WI38 (cell line): ENCODE measurements around the gene PSPH.

Experiments
- H3K4me3 ChIP-seq: 2 replicates; pipeline ENCODE4 v1.5.1; 2011; ENCODE audit warnings: low read depth, mild to moderate bottlenecking, control low read depth, low read length
- TF ChIP-seq, protein P1 (sequence below): IDR thresholded peaks from 2 replicates; pipeline ENCODE4 v1.5.1; 2012; ENCODE audit warnings: low read depth, mild to moderate bottlenecking, control low read depth, low read length

The PSPH gene

DNA sequence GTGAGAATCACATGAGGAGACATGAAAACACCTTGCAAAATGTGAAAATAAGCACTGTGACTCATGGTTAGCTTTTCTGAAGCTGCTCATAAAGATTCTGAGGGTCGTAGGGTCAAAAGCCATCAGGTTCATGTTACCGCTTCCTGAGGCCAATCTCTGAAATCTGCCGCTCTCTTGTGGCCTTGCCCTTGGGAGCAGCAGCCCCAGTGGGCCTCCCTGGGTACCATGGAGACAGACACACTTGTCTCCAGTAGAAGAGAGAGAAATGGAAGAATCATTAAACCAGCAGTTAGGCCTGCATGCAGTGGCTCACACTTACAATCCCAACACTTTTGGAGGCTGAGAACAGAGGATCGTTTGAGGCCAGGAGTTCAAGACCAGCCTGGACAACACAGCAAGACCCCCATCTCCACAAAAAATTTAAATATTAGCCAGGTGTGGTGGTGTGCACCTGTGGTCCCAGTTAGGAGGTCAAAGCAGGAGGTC, 44.0 kb downstream of the PSPH start:
- TF ChIP-seq, protein P1, sequence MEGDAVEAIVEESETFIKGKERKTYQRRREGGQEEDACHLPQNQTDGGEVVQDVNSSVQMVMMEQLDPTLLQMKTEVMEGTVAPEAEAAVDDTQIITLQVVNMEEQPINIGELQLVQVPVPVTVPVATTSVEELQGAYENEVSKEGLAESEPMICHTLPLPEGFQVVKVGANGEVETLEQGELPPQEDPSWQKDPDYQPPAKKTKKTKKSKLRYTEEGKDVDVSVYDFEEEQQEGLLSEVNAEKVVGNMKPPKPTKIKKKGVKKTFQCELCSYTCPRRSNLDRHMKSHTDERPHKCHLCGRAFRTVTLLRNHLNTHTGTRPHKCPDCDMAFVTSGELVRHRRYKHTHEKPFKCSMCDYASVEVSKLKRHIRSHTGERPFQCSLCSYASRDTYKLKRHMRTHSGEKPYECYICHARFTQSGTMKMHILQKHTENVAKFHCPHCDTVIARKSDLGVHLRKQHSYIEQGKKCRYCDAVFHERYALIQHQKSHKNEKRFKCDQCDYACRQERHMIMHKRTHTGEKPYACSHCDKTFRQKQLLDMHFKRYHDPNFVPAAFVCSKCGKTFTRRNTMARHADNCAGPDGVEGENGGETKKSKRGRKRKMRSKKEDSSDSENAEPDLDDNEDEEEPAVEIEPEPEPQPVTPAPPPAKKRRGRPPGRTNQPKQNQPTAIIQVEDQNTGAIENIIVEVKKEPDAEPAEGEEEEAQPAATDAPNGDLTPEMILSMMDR = no peak
- no peak overlapping the region for H3K4me3 ChIP-seq

DNA sequence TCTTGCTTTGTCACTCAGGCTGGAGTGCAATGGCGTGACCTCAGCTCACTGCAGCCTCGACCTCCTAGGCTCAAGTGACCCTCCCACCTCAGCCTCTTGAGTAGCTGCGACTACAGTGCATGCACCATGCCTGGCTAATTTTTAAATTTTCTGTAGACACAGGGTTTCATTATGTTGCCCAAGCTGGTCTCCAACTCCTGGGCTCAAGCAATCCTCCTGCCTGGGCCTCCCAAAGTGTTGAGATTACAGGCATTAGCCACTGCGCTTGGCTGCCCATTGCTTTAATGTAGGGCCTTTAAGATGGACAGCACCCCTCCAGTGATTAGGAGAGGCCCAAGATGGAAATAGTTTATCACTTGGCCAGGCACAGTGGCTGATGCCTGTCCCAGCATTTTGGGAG, 47.5 kb downstream of the PSPH start:
- TF ChIP-seq, protein P1 = no peak
- H3K4me3 ChIP-seq = no peak overlapping the region

DNA sequence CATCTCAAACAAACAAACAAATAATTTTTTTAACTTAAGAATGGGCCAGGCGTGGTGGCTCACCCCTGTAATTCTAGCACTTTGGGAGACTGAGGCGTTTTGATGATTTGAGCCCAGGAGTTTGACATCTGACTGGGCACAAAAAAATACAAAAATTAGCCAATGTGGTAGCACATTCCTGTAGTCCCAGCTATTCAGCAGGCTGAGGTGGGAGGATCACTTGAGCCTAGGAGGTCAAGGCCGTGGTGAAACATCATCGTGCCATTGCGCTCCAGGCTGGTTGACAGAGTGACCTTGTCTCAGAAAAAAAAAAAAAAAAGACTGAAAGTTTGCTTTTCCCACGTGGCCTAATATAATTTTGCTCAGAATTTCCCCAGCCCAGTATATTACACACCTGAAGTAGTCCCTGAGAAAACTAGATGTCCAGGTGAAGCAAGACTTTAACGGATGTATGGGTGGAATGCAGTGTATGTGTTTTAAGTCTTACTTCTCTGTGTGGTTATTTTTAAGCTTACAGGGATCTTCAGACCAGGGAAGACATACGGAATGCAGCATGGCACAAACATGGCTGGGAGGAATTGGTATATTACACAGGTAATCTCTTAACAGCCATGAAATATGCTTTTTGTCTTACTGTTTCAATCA, 54.3 kb downstream of the PSPH start:
- no peak overlapping the region for H3K4me3 ChIP-seq
- TF ChIP-seq, protein P1 = no peak

DNA sequence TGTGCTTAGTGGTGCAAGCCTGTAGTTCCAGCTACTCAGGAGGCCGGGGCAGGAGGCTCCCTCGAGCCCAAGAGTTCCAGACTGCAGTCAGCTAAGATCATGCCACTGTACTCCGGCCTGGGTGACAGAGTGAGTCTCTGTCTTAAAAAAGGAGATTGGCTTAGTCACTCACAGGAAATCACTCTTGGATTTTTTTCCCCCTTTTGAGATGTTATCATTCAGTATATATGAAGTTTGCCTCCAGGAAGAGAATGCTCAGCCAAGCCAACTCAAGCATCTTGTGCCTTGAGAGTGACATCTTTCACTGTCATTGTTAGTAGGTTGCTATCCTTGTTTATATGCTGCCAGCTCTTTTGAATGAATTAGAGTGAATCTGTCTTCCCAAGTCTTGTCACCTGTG, 58.9 kb downstream of the PSPH start:
- TF ChIP-seq, protein P1 = no peak
- no peak overlapping the region for H3K4me3 ChIP-seq

DNA sequence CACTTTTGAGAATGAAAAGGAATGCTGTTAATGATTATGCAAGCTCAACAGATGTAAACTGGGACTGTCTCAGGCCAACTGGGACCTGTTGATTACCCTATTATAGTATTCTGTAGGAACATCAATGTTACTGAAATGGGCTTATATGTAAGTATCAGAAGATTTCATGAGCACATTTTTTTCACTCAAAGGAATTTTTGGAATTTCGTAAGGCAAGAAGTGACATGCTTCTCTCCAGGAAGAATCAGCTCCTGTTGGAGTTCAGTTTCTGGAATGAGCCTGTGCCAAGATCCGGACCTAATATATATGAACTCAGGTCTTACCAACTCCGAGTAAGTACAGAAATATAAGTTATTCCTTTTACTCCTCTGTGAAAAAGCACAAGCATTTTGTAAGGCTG, 67.7 kb downstream of the PSPH start:
- no peak overlapping the region for H3K4me3 ChIP-seq
- TF ChIP-seq, protein P1 = no peak

DNA sequence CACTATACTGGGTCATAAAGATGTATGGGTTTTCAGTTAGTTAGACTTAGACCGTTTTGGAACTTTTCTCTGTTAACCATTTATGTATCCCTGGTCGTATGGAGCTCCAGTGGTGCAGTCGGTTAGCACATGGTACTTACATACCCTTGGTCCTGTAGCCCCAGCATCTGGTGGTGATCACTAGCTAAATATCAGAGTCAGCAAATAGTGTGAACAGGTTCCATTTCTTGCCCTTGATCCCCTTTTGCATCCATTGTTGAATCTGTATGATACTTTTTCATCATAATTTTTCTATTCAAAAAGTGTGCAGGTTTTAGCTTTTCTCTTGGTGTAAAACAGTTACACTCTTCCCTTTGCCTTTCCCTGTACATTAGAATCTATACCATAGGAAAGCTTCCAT, 71.0 kb downstream of the PSPH start:
- TF ChIP-seq, protein P1 = no peak
- no peak overlapping the region for H3K4me3 ChIP-seq

DNA sequence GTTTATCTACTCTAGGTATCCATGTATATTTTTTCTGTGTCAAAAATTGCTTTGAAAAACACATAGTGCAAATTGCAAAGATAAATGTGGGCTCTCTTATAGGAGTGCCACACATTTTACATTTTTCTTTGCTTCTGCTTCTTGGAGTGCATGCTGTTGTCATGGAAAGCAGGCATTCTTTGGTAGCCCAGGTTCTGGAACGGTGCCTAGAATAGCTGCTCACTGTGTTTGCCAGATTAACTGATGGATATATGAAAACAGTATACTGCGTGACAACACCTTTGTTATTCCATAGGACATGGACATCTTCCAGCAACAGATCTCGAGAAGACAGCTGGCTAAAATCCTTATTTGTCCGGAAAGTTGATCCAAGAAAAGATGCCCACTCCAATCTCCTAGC, 73.4 kb downstream of the PSPH start:
- TF ChIP-seq, protein P1 = no peak
- H3K4me3 ChIP-seq = no peak overlapping the region
